HEK293T (cell line): ENCODE measurements around the gene ARMS2.

ENCODE experiments used
- ARNT ChIP-seq: fragments of 450-650 bp; IDR thresholded peaks from 2 replicates; pipeline ENCODE4 v1.6.1; 2017; ENCODE audit warnings: mild to moderate bottlenecking
- BHLHE40 ChIP-seq: fragments of 450-650 bp; IDR thresholded peaks from 2 replicates; pipeline ENCODE4 v1.6.1; 2016; ENCODE audit warnings: mild to moderate bottlenecking, moderate library complexity, borderline replicate concordance
- ELF4 ChIP-seq: fragments of 450-650 bp; IDR thresholded peaks from 2 replicates; pipeline ENCODE4 v1.6.1; 2017; ENCODE audit warnings: antibody characterized with exemption
- FOXA1 ChIP-seq: fragments of 450-650 bp; IDR thresholded peaks from 2 replicates; pipeline ENCODE4 v1.6.1; 2016; ENCODE audit warnings: mild to moderate bottlenecking
- FOXK2 ChIP-seq: fragments of 450-650 bp; IDR thresholded peaks from 2 replicates; pipeline ENCODE4 v1.6.1; 2016; ENCODE audit warnings: mild to moderate bottlenecking
- HDGF ChIP-seq: fragments of 450-650 bp; IDR thresholded peaks from 2 replicates; pipeline ENCODE4 v1.6.1; 2017; ENCODE audit warnings: antibody characterized with exemption, borderline replicate concordance
- NFRKB ChIP-seq: fragments of 450-650 bp; IDR thresholded peaks from 2 replicates; pipeline ENCODE4 v1.6.1; 2016; ENCODE audit warnings: mild to moderate bottlenecking, moderate library complexity
- SP1 ChIP-seq: fragments of 450-650 bp; IDR thresholded peaks from 2 replicates; pipeline ENCODE4 v1.6.1; 2017
- SUZ12 ChIP-seq: fragments of 450-650 bp; IDR thresholded peaks from 2 replicates; pipeline ENCODE4 v1.6.1; 2016; ENCODE audit warnings: mild to moderate bottlenecking
- TARDBP ChIP-seq: fragments of 450-650 bp; IDR thresholded peaks from 2 replicates; pipeline ENCODE4 v1.6.1; 2016
- ZNF384 ChIP-seq: fragments of 450-650 bp; IDR thresholded peaks from 2 replicates; pipeline ENCODE4 v1.6.1; 2016

DNA sequence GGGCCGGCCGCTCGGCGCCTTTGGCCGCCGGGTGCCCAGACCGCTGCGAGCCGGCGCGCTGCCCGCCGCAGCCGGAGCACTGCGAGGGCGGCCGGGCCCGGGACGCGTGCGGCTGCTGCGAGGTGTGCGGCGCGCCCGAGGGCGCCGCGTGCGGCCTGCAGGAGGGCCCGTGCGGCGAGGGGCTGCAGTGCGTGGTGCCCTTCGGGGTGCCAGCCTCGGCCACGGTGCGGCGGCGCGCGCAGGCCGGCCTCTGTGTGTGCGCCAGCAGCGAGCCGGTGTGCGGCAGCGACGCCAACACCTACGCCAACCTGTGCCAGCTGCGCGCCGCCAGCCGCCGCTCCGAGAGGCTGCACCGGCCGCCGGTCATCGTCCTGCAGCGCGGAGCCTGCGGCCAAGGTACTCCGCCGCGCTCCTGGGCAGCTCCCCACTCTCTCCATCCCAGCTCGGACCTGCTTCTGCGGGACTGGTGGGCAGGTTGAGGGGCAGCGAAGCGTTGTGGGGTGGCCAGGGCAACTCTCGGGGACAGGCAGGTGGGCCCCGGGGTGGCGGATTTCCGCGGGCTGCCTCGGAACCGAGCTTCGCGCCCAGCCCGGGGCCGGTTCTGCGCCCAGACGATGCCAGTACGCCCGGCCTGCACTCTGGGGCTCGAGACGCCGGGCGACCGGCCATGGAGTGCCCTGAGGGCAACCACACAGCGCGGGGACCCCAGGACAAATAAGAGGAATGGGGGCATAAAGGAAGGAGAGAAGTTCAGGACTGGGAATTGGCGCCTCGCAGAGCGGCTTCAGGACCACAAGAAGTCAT is 7.5 kb downstream of the ARMS2 start:
- TF ChIP-seq ELF4 (no peak), SUZ12 (no peak), HDGF (no peak), FOXK2 (no peak), ARNT (no peak), NFRKB (no peak), ZNF384 (no peak), FOXA1 (no peak), BHLHE40 (no peak), SP1 (no peak), TARDBP (no peak)
